Measurements from ENCODE around the gene RASGRF1. TPM values are rescaled to one million over a fixed set of nuclear protein-coding genes. Genes with fewer than 3 reads are reported as not detected.

RASGRF1 gene
- total and polyA plus RNA-seq, 10 donors, result 0.50 to 3.4 (median 1.8) TPM

GRCh38 chr15:78943692-78944091 lies 146.9 kb downstream of the RASGRF1 start:
- peak; percentile 59 for DNase-seq
- intact Hi-C loops (cut with DNase I; ENCODE audit: low total_unique reads), result no loop called here
- Histone ChIP-seq H3K4me3 (peak overlapping the region; percentile 39 to 89 (median 64)), H3K27me3 (replicated peaks in 1 of 7) (peaks cover 0 to 14% (median 0%) of the 10 kb centered on the region in 7 donors), H3K27ac (peak overlapping the region in 6 of 8 donors; percentile 61 to 93 (median 88)), H3K9me3 (no peaks in the 10 kb centered on the region), H3K4me1 (peaks cover 7 to 65% (median 45%) of the 10 kb centered on the region in 6 donors), H3K36me3 (no peaks in the 10 kb centered on the region)
- 68 to 86% (median 75%) methylated on average over 7 of the region's 7 CpGs for WGBS, 5 donors
- TF ChIP-seq POLR2A (IDR thresholded peaks at IDR 0.05) (no peak), POLR2AphosphoS5 (IDR thresholded peaks at IDR 0.05) (no peak), CTCF (IDR thresholded peaks at IDR 0.05 in 8 of 11, conservative IDR thresholded peaks at IDR 0.05 in 3 of 11) (no peak)

GRCh38 chr15:78942741-78943140 lies 147.8 kb downstream of the RASGRF1 start:
- no peaks in the 10 kb centered on the region for H3K36me3 ChIP-seq
- intact Hi-C loops (cut with DNase I; ENCODE audit: low total_unique reads), result no loop called here
- H3K27me3 ChIP-seq (replicated peaks in 1 of 7), result peaks cover 0 to 14% (median 0%) of the 10 kb centered on the region in 7 donors
- peak overlapping the region in 5 of 8 donors; percentile 58 to 89 (median 68) for H3K4me3 ChIP-seq
- TF ChIP-seq CTCF (IDR thresholded peaks at IDR 0.05 in 8 of 11, conservative IDR thresholded peaks at IDR 0.05 in 3 of 11), result no peak
- TF ChIP-seq POLR2A (IDR thresholded peaks at IDR 0.05), result no peak
- no peak for TF ChIP-seq POLR2AphosphoS5 (IDR thresholded peaks at IDR 0.05)
- peaks cover 11 to 75% (median 54%) of the 10 kb centered on the region in 6 donors for H3K4me1 ChIP-seq
- 82 to 90% (median 87%) methylated on average over 4 of the region's 4 CpGs for WGBS, 5 donors
- no peak for DNase-seq
- H3K27ac ChIP-seq, result peak overlapping the region in 6 of 8 donors; percentile 48 to 93 (median 88)
- no peaks in the 10 kb centered on the region for H3K9me3 ChIP-seq

- H3K4me1 ChIP-seq, result peaks cover 14 to 98% (median 71%) of the 10 kb centered on the region in 6 donors
- H3K27ac ChIP-seq, result peak overlapping the region; percentile 60 to 93 (median 86)
- peaks cover 0 to under 1% (median 0%) of the 10 kb centered on the region in 7 donors for H3K27me3 ChIP-seq (replicated peaks in 1 of 7)
- 24 to 43% (median 26%) methylated on average over 6 of the region's 6 CpGs for WGBS, 5 donors
- TF ChIP-seq POLR2AphosphoS5 (IDR thresholded peaks at IDR 0.05), result peak in 1 of 3 donors; percentile 43
- no peak for TF ChIP-seq CTCF (IDR thresholded peaks at IDR 0.05 in 8 of 11, conservative IDR thresholded peaks at IDR 0.05 in 3 of 11)
- TF ChIP-seq POLR2A (IDR thresholded peaks at IDR 0.05), result no peak
- peaks cover 0 to 34% (median 15%) of the 10 kb centered on the region in 6 donors for H3K36me3 ChIP-seq
- DNase-seq, result peak; percentile 78
- H3K9me3 ChIP-seq, result no peaks in the 10 kb centered on the region
- intact Hi-C loops (cut with DNase I; ENCODE audit: low total_unique reads), result no loop called here
- peak overlapping the region in 3 of 8 donors; percentile 4 to 54 (median 6) for H3K4me3 ChIP-seq
Measured at GRCh38 chr15:78938658-78939488, 151.7 kb downstream of the RASGRF1 start.

GRCh38 chr15:78937132-78937739 lies 153.3 kb downstream of the RASGRF1 start:
- no peaks in the 10 kb centered on the region for H3K9me3 ChIP-seq
- H3K4me1 ChIP-seq, result peaks cover 14 to 81% (median 59%) of the 10 kb centered on the region in 6 donors
- TF ChIP-seq CTCF (IDR thresholded peaks at IDR 0.05 in 8 of 11, conservative IDR thresholded peaks at IDR 0.05 in 3 of 11) (no peak), POLR2A (IDR thresholded peaks at IDR 0.05) (no peak), POLR2AphosphoS5 (IDR thresholded peaks at IDR 0.05) (peak in 2 of 3 donors; percentile 48 to 53)
- H3K4me3 ChIP-seq, result peak overlapping the region in 1 of 8 donors; percentile 20
- WGBS, 5 donors, result 24 to 36% (median 34%) methylated on average over 14 of the region's 14 CpGs
- peak; percentile 71 for DNase-seq
- intact Hi-C loops (cut with DNase I; ENCODE audit: low total_unique reads), result no loop called here
- peak overlapping the region; percentile 51 to 93 (median 86) for H3K27ac ChIP-seq
- no peaks in the 10 kb centered on the region for H3K27me3 ChIP-seq (replicated peaks in 1 of 7)
- H3K36me3 ChIP-seq, result peaks cover 0 to 50% (median 24%) of the 10 kb centered on the region in 6 donors

All from spleen (tissue), 11 donors.